ENCODE data around the gene MRC1.

DNA sequence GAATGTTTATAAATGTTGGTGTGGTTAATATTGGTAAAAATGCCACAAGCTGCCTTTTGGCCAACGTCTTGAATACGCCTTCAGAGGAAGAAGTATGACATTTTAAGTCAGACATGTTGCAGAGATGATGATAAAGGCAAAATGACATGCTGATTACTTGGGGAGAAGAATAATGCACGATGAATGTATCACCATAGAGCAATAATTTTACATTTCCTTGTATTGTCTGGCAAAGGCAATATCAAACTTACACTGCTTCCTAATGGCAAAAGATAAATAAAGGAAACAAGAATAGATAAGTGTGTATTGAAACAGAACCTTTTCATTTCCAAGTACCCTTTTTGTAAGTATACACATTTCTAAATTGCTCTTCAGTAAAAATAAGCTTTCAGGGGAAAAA lies 8.6 kb downstream of the MRC1 start:
- TF ChIP-seq POLR2A (IDR thresholded peaks at IDR 0.05), result no peak
- TF ChIP-seq, protein P1, sequence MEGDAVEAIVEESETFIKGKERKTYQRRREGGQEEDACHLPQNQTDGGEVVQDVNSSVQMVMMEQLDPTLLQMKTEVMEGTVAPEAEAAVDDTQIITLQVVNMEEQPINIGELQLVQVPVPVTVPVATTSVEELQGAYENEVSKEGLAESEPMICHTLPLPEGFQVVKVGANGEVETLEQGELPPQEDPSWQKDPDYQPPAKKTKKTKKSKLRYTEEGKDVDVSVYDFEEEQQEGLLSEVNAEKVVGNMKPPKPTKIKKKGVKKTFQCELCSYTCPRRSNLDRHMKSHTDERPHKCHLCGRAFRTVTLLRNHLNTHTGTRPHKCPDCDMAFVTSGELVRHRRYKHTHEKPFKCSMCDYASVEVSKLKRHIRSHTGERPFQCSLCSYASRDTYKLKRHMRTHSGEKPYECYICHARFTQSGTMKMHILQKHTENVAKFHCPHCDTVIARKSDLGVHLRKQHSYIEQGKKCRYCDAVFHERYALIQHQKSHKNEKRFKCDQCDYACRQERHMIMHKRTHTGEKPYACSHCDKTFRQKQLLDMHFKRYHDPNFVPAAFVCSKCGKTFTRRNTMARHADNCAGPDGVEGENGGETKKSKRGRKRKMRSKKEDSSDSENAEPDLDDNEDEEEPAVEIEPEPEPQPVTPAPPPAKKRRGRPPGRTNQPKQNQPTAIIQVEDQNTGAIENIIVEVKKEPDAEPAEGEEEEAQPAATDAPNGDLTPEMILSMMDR (IDR thresholded peaks at IDR 0.05), result no peak

All from Peyer's patch (tissue), 4 donors.